DOHH2 (cell line): ENCODE data around the gene DNAH10.

Source experiments
- H3F3A ChIP-seq: fragments of 200-600 bp; sonication (generic), shearing (Covaris generic); 2 replicates; pipeline ENCODE4 v1.6.0; 2016; ENCODE audit warnings: antibody characterized with exemption, mild to moderate bottlenecking; ENCODE audit not compliant: control insufficient read depth, insufficient read depth
- H3K27ac ChIP-seq: fragments of 200-600 bp; sonication (generic); 2 replicates; pipeline ENCODE4 v1.5.1; 2014; ENCODE audit warnings: low read depth, mild to moderate bottlenecking, low read length, moderate library complexity
- H3K27me3 ChIP-seq: fragments of 200-600 bp; sonication (generic); 2 replicates; pipeline ENCODE4 v1.6.1; 2014; ENCODE audit warnings: mild to moderate bottlenecking, low read length, mixed read lengths; ENCODE audit not compliant: control insufficient read depth
- H3K36me3 ChIP-seq: fragments of 200-600 bp; sonication (generic); 2 replicates; pipeline ENCODE4 v1.6.1; 2014; ENCODE audit warnings: mild to moderate bottlenecking, low read length, moderate library complexity, mixed read lengths; ENCODE audit not compliant: control insufficient read depth
- H3K4me1 ChIP-seq: fragments of 200-600 bp; sonication (generic); 2 replicates; pipeline ENCODE4 v1.6.1; 2014; ENCODE audit warnings: mild to moderate bottlenecking, low read length, mixed read lengths; ENCODE audit not compliant: control insufficient read depth
- H3K4me2 ChIP-seq: fragments of 200-600 bp; sonication (generic); 2 replicates; pipeline ENCODE4 v1.6.0; 2014; ENCODE audit warnings: mild to moderate bottlenecking, low read length, moderate library complexity
- H3K4me3 ChIP-seq: fragments of 200-600 bp; sonication (generic); 2 replicates; pipeline ENCODE4 v1.5.1; 2014; ENCODE audit warnings: mild to moderate bottlenecking, low read length, mixed read lengths
- H3K79me2 ChIP-seq: fragments of 200-600 bp; sonication (generic); 2 replicates; pipeline ENCODE4 v1.6.1; 2014; ENCODE audit warnings: mild to moderate bottlenecking, low read length, mixed read lengths; ENCODE audit not compliant: control insufficient read depth
- H3K9me2 ChIP-seq: fragments of 200-600 bp; sonication (generic); replicated peaks from 2 replicates; pipeline ENCODE4 v1.6.1; 2014; ENCODE audit warnings: mild to moderate bottlenecking, low read length, mixed read lengths; ENCODE audit not compliant: control insufficient read depth
- H3K9me3 ChIP-seq: fragments of 200-600 bp; sonication (generic); 2 replicates; pipeline ENCODE4 v1.6.1; 2014; ENCODE audit warnings: antibody characterized with exemption, low read length, mixed read lengths; ENCODE audit not compliant: control insufficient read depth, insufficient read depth
- H4K20me1 ChIP-seq: fragments of 200-600 bp; sonication (generic); 2 replicates; pipeline ENCODE4 v1.6.0; 2014; ENCODE audit warnings: low read depth, mild to moderate bottlenecking, antibody characterized with exemption, low read length, moderate library complexity; ENCODE audit not compliant: control insufficient read depth, insufficient read depth
- EZH2phosphoT487 ChIP-seq: fragments of 200-600 bp; sonication (generic); IDR thresholded peaks from 2 replicates; pipeline ENCODE4 v1.6.1; 2017; ENCODE audit warnings: borderline replicate concordance, mild to moderate bottlenecking, antibody characterized with exemption, low read length, moderate library complexity, mixed read lengths
- TF ChIP-seq, protein P1 (sequence below): fragments of 200-600 bp; sonication (generic); IDR thresholded peaks from one replicate; pipeline ENCODE4 v1.5.1; 2014; ENCODE audit warnings: antibody characterized with exemption, mild to moderate bottlenecking, low read depth, low read length; ENCODE audit not compliant: poor library complexity, severe bottlenecking

DNAH10 gene

DNA sequence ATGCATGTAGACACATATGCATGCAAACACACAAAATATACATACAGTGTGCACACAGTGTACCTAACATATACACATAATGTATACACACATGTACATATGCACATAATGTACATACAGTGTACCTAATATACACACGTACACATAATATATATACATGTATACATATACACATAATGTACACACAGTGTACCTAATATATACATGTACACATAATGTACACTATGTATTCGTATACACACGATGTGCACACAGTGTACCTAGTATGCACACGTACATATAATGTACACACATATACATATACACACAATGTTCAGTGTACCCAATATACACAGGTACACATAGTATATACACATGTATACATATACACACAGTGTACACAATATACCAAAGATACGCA lies 70.0 kb downstream of the DNAH10 start:
- Histone ChIP-seq H3K4me2 (no peak overlapping the region), H3K36me3 (no peaks in the 10 kb centered on the region), H3K27ac (no peak overlapping the region), H3K79me2 (no peaks in the 10 kb centered on the region), H3K27me3 (peaks cover 6% of the 10 kb centered on the region; the same call in 1 of the 2 replicates), H3F3A (no peaks in the 10 kb centered on the region), H3K9me3 (no peaks in the 10 kb centered on the region), H4K20me1 (no peaks in the 10 kb centered on the region), H3K9me2 (no peaks in the 10 kb centered on the region), H3K4me3 (no peak overlapping the region), H3K4me1 (no peaks in the 10 kb centered on the region)
- no peak for TF ChIP-seq EZH2phosphoT487
- TF ChIP-seq, protein P1, sequence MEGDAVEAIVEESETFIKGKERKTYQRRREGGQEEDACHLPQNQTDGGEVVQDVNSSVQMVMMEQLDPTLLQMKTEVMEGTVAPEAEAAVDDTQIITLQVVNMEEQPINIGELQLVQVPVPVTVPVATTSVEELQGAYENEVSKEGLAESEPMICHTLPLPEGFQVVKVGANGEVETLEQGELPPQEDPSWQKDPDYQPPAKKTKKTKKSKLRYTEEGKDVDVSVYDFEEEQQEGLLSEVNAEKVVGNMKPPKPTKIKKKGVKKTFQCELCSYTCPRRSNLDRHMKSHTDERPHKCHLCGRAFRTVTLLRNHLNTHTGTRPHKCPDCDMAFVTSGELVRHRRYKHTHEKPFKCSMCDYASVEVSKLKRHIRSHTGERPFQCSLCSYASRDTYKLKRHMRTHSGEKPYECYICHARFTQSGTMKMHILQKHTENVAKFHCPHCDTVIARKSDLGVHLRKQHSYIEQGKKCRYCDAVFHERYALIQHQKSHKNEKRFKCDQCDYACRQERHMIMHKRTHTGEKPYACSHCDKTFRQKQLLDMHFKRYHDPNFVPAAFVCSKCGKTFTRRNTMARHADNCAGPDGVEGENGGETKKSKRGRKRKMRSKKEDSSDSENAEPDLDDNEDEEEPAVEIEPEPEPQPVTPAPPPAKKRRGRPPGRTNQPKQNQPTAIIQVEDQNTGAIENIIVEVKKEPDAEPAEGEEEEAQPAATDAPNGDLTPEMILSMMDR: no peak

DNA sequence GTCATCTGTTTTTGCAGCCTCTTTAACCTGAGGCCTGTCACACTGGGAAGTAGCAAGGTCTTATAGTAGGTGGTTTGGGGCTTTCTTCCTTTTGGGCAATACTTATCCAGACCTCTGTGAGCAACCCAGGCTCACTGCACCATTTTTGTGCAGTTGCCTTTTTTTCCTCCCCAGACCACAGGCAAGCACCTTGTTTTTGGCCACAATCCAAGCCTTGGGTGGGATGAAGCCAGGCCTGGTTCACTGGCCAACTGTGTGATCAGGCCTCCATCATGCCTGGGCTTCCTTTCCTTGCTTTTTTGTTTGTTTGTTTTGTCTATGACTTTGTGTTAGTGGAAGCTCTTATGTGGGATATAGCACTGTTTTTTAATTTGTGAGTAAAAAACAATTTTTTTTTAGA lies 71.7 kb downstream of the DNAH10 start:
- TF ChIP-seq, protein P1: no peak
- TF ChIP-seq EZH2phosphoT487: no peak
- H3K9me3 ChIP-seq: no peaks in the 10 kb centered on the region
- no peaks in the 10 kb centered on the region for H4K20me1 ChIP-seq
- H3K9me2 ChIP-seq: no peaks in the 10 kb centered on the region
- no peak overlapping the region for H3K27ac ChIP-seq
- peaks cover 3% of the 10 kb centered on the region; the same call in 1 of the 2 replicates for H3K27me3 ChIP-seq
- no peaks in the 10 kb centered on the region for H3F3A ChIP-seq
- no peak overlapping the region for H3K4me3 ChIP-seq
- H3K36me3 ChIP-seq: no peaks in the 10 kb centered on the region
- H3K79me2 ChIP-seq: no peaks in the 10 kb centered on the region
- no peak overlapping the region for H3K4me2 ChIP-seq
- H3K4me1 ChIP-seq: no peaks in the 10 kb centered on the region

DNA sequence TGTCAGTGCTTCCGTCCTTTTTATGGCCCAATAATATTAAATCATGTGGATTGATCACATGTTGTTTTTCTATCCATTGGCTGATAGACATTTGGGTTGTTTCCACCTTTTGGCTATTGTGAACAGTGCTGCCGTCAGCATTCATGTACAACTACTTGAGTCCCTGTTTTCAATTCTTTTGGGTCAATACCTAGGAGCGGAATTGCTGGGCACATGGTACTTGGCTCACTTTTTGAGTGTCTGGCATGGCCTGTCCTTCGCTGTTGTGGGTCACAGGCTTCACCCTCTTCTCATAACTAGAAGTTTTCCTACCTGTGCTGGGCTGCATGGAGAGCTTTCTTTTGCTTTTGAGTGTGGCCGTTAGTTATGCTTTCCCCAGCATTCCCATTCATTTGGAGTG lies 72.7 kb downstream of the DNAH10 start:
- no peak overlapping the region for H3K4me2 ChIP-seq
- no peaks in the 10 kb centered on the region for H3F3A ChIP-seq
- H3K36me3 ChIP-seq: no peaks in the 10 kb centered on the region
- H3K4me1 ChIP-seq: no peaks in the 10 kb centered on the region
- H3K79me2 ChIP-seq: no peaks in the 10 kb centered on the region
- peaks cover 2% of the 10 kb centered on the region; the same call in 1 of the 2 replicates for H3K27me3 ChIP-seq
- no peak overlapping the region for H3K4me3 ChIP-seq
- H4K20me1 ChIP-seq: no peaks in the 10 kb centered on the region
- no peaks in the 10 kb centered on the region for H3K9me2 ChIP-seq
- no peak overlapping the region for H3K27ac ChIP-seq
- no peak for TF ChIP-seq EZH2phosphoT487
- TF ChIP-seq, protein P1: no peak
- H3K9me3 ChIP-seq: no peaks in the 10 kb centered on the region

DNA sequence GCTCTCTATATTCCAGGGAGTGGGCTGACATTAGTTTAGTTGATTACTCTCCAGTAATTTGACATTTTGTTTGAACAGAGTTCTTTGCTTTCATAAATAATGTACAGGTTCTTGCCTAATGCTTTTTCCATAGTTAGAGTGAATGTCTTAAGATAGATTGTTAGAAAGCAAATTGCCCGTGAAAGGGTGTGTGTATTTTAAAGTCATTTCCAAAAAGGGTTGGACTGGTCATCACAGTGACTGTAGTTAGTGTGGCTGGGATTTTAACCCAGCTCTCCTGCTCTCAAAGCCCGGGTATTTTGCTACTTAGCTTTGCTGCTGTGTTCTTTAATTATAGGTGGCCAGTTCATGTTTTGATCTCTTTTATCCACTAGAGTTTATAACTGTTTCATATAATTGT lies 74.2 kb downstream of the DNAH10 start:
- H3K4me1 ChIP-seq: no peaks in the 10 kb centered on the region
- H3K27ac ChIP-seq: no peak overlapping the region
- H3F3A ChIP-seq: no peaks in the 10 kb centered on the region
- H3K36me3 ChIP-seq: no peaks in the 10 kb centered on the region
- H3K79me2 ChIP-seq: no peaks in the 10 kb centered on the region
- H3K27me3 ChIP-seq: peaks cover 2% of the 10 kb centered on the region; the same call in 1 of the 2 replicates
- H3K9me2 ChIP-seq: no peaks in the 10 kb centered on the region
- no peaks in the 10 kb centered on the region for H3K9me3 ChIP-seq
- no peak overlapping the region for H3K4me3 ChIP-seq
- no peak overlapping the region for H3K4me2 ChIP-seq
- no peaks in the 10 kb centered on the region; the same call in 1 of the 2 replicates for H4K20me1 ChIP-seq
- TF ChIP-seq, protein P1: no peak
- no peak for TF ChIP-seq EZH2phosphoT487
